H1 (cell line): ENCODE measurements around the gene ADPGK. TPM values are rescaled to one million over a fixed set of nuclear protein-coding genes. Genes with fewer than 3 reads are reported as not detected.

ENCODE experiments used
- ASH2L ChIP-seq: fragments of 200-600, 300-600 bp; sonication (generic); IDR thresholded peaks from one replicate; pipeline ENCODE4 v1.7.1; 2017; ENCODE audit warnings: low read length
- BCL11A ChIP-seq, 2 experiments: IDR thresholded peaks; one replicate each; pipeline ENCODE4 v1.6.1; 2011; ENCODE audit warnings: low read depth in 2 of 2, low read length in 2 of 2, mild to moderate bottlenecking in 2 of 2
- CHD1 ChIP-seq: IDR thresholded peaks from 2 replicates; pipeline ENCODE4 v1.6.1; 2012; ENCODE audit warnings: low read depth, low read length, improper control_type of control experiment
- CHD2 ChIP-seq: IDR thresholded peaks from 2 replicates; pipeline ENCODE4 v1.6.1; 2012; ENCODE audit warnings: low read length, improper control_type of control experiment
- EZH2 ChIP-seq: fragments of 200-600 bp; sonication (generic); IDR thresholded peaks from 2 replicates; pipeline ENCODE4 v1.7.1; 2012; ENCODE audit warnings: low read depth, mild to moderate bottlenecking, moderate library complexity, low read length, inconsistent platforms; ENCODE audit not compliant: severe bottlenecking
- GABPA ChIP-seq: IDR thresholded peaks from 2 replicates; pipeline ENCODE4 v1.6.1; 2011; ENCODE audit warnings: mild to moderate bottlenecking, low read length, moderate library complexity, borderline replicate concordance; ENCODE audit not compliant: insufficient read depth
- HDAC2 ChIP-seq, 2 experiments: fragments of 300-600 bp in 1 of 2; sonication (generic) in 1 of 2; IDR thresholded peaks; 2 replicates each; pipeline ENCODE4 v1.6.1; 2011 to 2012; ENCODE audit warnings: low read depth in 2 of 2, low read length in 2 of 2, mild to moderate bottlenecking in 2 of 2, moderate library complexity in 2 of 2, borderline replicate concordance in 1 of 2, inconsistent platforms in 1 of 2
- JUND ChIP-seq: IDR thresholded peaks from 2 replicates; pipeline ENCODE4 v1.6.1; 2011; ENCODE audit warnings: mild to moderate bottlenecking, improper control_type of control experiment, low read length
- KDM1A ChIP-seq: fragments of 200-600, 300-600 bp; sonication (generic); IDR thresholded peaks from 2 replicates; pipeline ENCODE4 v1.7.1; 2016; ENCODE audit warnings: mild to moderate bottlenecking, low read length, borderline replicate concordance
- KDM4A ChIP-seq: IDR thresholded peaks from one replicate; pipeline ENCODE4 v1.7.1; 2012; ENCODE audit warnings: low read depth, mild to moderate bottlenecking, moderate library complexity, low read length, inconsistent platforms; ENCODE audit not compliant: severe bottlenecking
- POLR2A ChIP-seq, 2 experiments: IDR thresholded peaks; 1 replicate in 1 of 2; 2 replicates in 1 of 2; pipeline ENCODE4 v1.6.1; 2011; ENCODE audit warnings: low read depth in 2 of 2, low read length in 2 of 2, mild to moderate bottlenecking in 2 of 2; ENCODE audit errors: control extremely low read depth in 1 of 2
- POLR2AphosphoS5 ChIP-seq: IDR thresholded peaks from 2 replicates; pipeline ENCODE4 v1.6.1; 2011; ENCODE audit warnings: low read depth, low read length
- POU5F1 ChIP-seq: IDR thresholded peaks from 2 replicates; pipeline ENCODE4 v1.6.1; 2011; ENCODE audit warnings: low read depth, mild to moderate bottlenecking, low read length, moderate library complexity
- RFX5 ChIP-seq: IDR thresholded peaks from 2 replicates; pipeline ENCODE4 v1.6.1; 2011; ENCODE audit warnings: low read depth, low read length, improper control_type of control experiment, borderline replicate concordance
- SAP30 ChIP-seq: fragments of 300-600 bp; sonication (generic); IDR thresholded peaks from 2 replicates; pipeline ENCODE4 v1.7.1; 2012; ENCODE audit warnings: low read length, moderate library complexity, mild to moderate bottlenecking, inconsistent platforms; ENCODE audit not compliant: insufficient read depth, insufficient replicate concordance
- SIN3A ChIP-seq, 2 experiments: IDR thresholded peaks in 1 of 2; conservative IDR thresholded peaks in 1 of 2; 2 replicates each; pipeline ENCODE4 v1.6.1; 2011 to 2012; ENCODE audit warnings: low read length in 2 of 2, improper control_type of control experiment in 1 of 2, low read depth in 1 of 2, mild to moderate bottlenecking in 1 of 2
- SIX5 ChIP-seq: IDR thresholded peaks from 2 replicates; pipeline ENCODE4 v1.6.1; 2011; ENCODE audit warnings: mild to moderate bottlenecking, low read depth, low read length
- SRF ChIP-seq: IDR thresholded peaks from 2 replicates; pipeline ENCODE4 v1.6.1; 2011; ENCODE audit warnings: mild to moderate bottlenecking, low read depth, low read length, moderate library complexity
- TAF7 ChIP-seq: optimal IDR thresholded peaks from 2 replicates; pipeline ENCODE3; 2011; ENCODE audit warnings: low read depth, mild to moderate bottlenecking, inconsistent platforms, low read length, moderate library complexity, borderline replicate concordance
- TBP ChIP-seq: IDR thresholded peaks from 2 replicates; pipeline ENCODE4 v1.6.1; 2011; ENCODE audit warnings: low read depth, low read length, improper control_type of control experiment
- TCF12 ChIP-seq: IDR thresholded peaks from 2 replicates; pipeline ENCODE4 v1.6.1; 2011; ENCODE audit warnings: low read depth, mild to moderate bottlenecking, low read length
- YY1 ChIP-seq: IDR thresholded peaks from 2 replicates; pipeline ENCODE4 v1.6.1; 2011; ENCODE audit warnings: low read depth, mild to moderate bottlenecking, low read length
- ZNF274 ChIP-seq: IDR thresholded peaks from 2 replicates; pipeline ENCODE4 v1.7.0; 2012; ENCODE audit warnings: low read length, borderline replicate concordance; ENCODE audit errors: extremely low read depth
- polyA plus RNA-seq, 7 experiments: library from polyadenylated mRNA; depleted of rRNA in 3 of 7; stranded (reverse) in 5 of 7; unstranded in 2 of 7; fragments of >200 nt in 5 of 7; fragments of 200-250 nt in 2 of 7; gene quantifications; 1 replicate in 5 of 7; 2 replicates in 1 of 7; 4 replicates in 1 of 7; pipeline versions ENCODE4 v1.2.1 to v1.2.3, GENCODE V29; 2011 to 2013; ENCODE audit warnings: missing spikeins in 2 of 7, mixed read lengths in 2 of 7
- total RNA-seq: library from RNA; stranded (reverse); fragmentation: NEBNext Ultra II Directional; extraction: Animal tissue kit (Norgen Biotek cat#: 25700); gene quantifications from 2 replicates; pipeline ENCODE4 v1.2.1, GENCODE V29; 2021
- TF ChIP-seq, protein P1 (sequence below): IDR thresholded peaks from 2 replicates; pipeline ENCODE4 v1.6.1; 2012; ENCODE audit warnings: inconsistent platforms

ADPGK gene
- total and polyA plus RNA-seq, 2 of the 8 experiments (the other 6 are each of a cell fraction or from before 2014, with no cell fraction given) = 32.2 to 38.2 TPM

DNA sequence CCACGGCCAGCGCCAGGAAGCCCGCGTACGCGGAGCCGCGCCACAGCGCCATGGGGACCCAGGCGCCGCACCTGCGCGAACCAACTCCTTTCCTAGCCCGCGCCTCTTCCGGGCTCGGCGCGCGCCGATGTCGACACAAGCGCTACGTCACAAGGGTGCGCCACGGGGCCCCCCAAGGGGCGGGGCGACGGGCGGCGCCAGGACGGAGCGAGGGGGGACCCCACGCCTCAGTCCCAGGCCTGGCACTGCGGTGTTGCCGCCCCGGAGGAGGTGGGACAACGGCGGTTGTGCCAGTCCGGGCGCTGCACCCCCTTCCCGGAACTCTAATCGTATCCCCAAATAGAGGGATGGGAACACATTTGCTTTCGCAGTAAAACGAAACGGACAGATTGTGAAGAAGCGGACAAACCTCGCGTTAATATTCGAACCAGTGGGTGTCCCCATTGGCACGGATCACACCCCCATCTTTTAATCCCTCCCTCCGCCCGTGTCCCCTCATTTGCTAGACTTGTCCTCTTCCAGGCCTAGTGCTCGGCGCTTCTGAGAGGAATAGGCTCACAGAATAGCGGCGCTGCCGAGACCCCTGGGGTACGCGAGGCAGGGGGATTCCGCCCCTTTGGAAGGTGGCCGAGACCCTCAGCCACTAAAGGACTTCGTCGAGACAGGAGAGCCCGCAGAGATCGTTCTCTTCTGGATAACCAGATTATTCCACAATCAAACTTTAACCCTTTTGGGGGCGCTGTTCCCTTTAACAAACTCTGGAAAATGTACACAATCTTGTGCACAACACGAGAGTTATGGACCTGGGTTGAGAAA lies at the start of gene ADPGK (continued):
- peak; percentile 84; the same call in 1 of the 2 replicates for TF ChIP-seq TBP
- no peak for TF ChIP-seq BCL11A (IDR thresholded peaks at IDR 0.05; ENCODE audit: low read depth in 2 of 2, low read length in 2 of 2)
- peak; percentile 90 for TF ChIP-seq ASH2L
- TF ChIP-seq HDAC2 (IDR thresholded peaks at IDR 0.05; ENCODE audit: borderline replicate concordance in 1 of 2, low read depth in 2 of 2, low read length in 2 of 2) = 0 out of 4 replicates have a peak, but pooled peaks of 1 of the 2 experiments have one; percentile 21
- peak; percentile 43 for TF ChIP-seq CHD2
- peak; percentile 85 to 95; a peak in 3 of 4 replicates for TF ChIP-seq SIN3A (conservative IDR thresholded peaks at IDR 0.05 in 1 of 2, IDR thresholded peaks at IDR 0.05 in 1 of 2; ENCODE audit: low read depth in 1 of 2, low read length in 2 of 2)
- peak; percentile 88 for TF ChIP-seq TAF7
- TF ChIP-seq RFX5 = no peak
- TF ChIP-seq SRF = peak; percentile 91
- peak; percentile 46; the same call in 1 of the 2 replicates for TF ChIP-seq YY1
- TF ChIP-seq POLR2AphosphoS5 = peak; percentile 94
- no peak for TF ChIP-seq EZH2
- no peak for TF ChIP-seq GABPA
- TF ChIP-seq CHD1 = no peak
- no peak for TF ChIP-seq ZNF274
- TF ChIP-seq KDM1A = no peak
- TF ChIP-seq KDM4A = peak; percentile 100
- no peak for TF ChIP-seq SAP30
- TF ChIP-seq TCF12 = no peak
- TF ChIP-seq POU5F1 = no peak
- 0 out of 2 replicates have a peak, but pooled peaks have one; percentile 6 for TF ChIP-seq JUND
- TF ChIP-seq SIX5 = no peak
- TF ChIP-seq POLR2A (IDR thresholded peaks at IDR 0.05; ENCODE audit: control extremely low read depth in 1 of 2, low read depth in 2 of 2, low read length in 2 of 2) = peak; percentile 96 to 97
- TF ChIP-seq, protein P1, sequence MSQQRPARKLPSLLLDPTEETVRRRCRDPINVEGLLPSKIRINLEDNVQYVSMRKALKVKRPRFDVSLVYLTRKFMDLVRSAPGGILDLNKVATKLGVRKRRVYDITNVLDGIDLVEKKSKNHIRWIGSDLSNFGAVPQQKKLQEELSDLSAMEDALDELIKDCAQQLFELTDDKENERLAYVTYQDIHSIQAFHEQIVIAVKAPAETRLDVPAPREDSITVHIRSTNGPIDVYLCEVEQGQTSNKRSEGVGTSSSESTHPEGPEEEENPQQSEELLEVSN = no peak
